Caco-2 (cell line): Measurements from ENCODE around the gene CEBPG. TPM values are rescaled to one million over a fixed set of nuclear protein-coding genes. Genes with fewer than 3 reads are reported as not detected.

Experiments
- BruUV-seq: library from RNA; stranded (reverse); fragments of 400-500 nt; replicated peaks from 2 replicates; lab custom pipeline; 2021; lab: Mats Ljungman, UMichigan
- CTCF ChIA-PET: fragments of 300-600 bp; sonication (Branson Sonifier 250); formaldehyde crosslinking; loops from one replicate; lab custom pipeline; 2022; ENCODE audit warnings: antibody characterized with exemption; lab: Charles Lee
- POLR2A ChIA-PET: fragments of 300-600 bp; sonication (Branson Sonifier 250); formaldehyde crosslinking; loops from one replicate; lab custom pipeline; 2022; ENCODE audit warnings: antibody characterized with exemption; lab: Charles Lee
- DNase-seq, 2 experiments: peaks; one replicate each; pipeline versions ENCODE4 v3.0.0 to v3.0.0-alpha.2; 2020 to 2022
- H3K27me3 ChIP-seq: replicated peaks from 2 replicates; pipeline ENCODE4 v1.6.0; 2011; ENCODE audit warnings: low read length; ENCODE audit not compliant: control insufficient read depth, insufficient read depth
- H3K36me3 ChIP-seq: 2 replicates; pipeline ENCODE4 v1.5.1; 2011; ENCODE audit warnings: low read length; ENCODE audit not compliant: control insufficient read depth, insufficient read depth
- H3K4me1 ChIP-seq: fragments of 250-450 bp; sonication (Bioruptor Pico); 2 replicates; pipeline ENCODE4 v1.5.1; 2020; ENCODE audit warnings: mild to moderate bottlenecking
- H3K4me3 ChIP-seq: 2 replicates; pipeline ENCODE4 v1.5.1; 2011; ENCODE audit warnings: low read depth, mild to moderate bottlenecking, control low read depth, low read length
- H3K9me3 ChIP-seq: fragments of 250-450 bp; sonication (Bioruptor Pico); 2 replicates; pipeline ENCODE4 v1.5.1; 2020; ENCODE audit warnings: mild to moderate bottlenecking, moderate library complexity
- H3K27ac Mint-ChIP-seq: one replicate; pipeline ENCODE4 v1.8.0; 2022; ENCODE audit warnings: mixed read lengths; ENCODE audit not compliant: unreplicated experiment
- H3K27me3 Mint-ChIP-seq: one replicate; pipeline ENCODE4 v1.8.0; 2022; ENCODE audit warnings: mixed read lengths; ENCODE audit not compliant: insufficient read depth, unreplicated experiment
- H3K36me3 Mint-ChIP-seq: one replicate; pipeline ENCODE4 v1.8.0; 2022; ENCODE audit warnings: mild to moderate bottlenecking, mixed read lengths; ENCODE audit not compliant: insufficient read depth, unreplicated experiment
- H3K4me1 Mint-ChIP-seq: one replicate; pipeline ENCODE4 v1.8.0; 2022; ENCODE audit warnings: low read depth, mixed read lengths; ENCODE audit not compliant: unreplicated experiment
- H3K4me3 Mint-ChIP-seq: one replicate; pipeline ENCODE4 v1.8.0; 2022; ENCODE audit warnings: mild to moderate bottlenecking, moderate library complexity, mixed read lengths; ENCODE audit not compliant: unreplicated experiment
- H3K9me3 Mint-ChIP-seq: one replicate; pipeline ENCODE4 v1.8.0; 2022; ENCODE audit warnings: mixed read lengths; ENCODE audit not compliant: unreplicated experiment
- intact Hi-C: fragments of 100-400 bp; cut with micrococcal nuclease; formaldehyde crosslinking; loops from one replicate; pipeline ENCODE4 v1.10.0; 2022; ENCODE audit not compliant: unreplicated experiment
- total RNA-seq: library from RNA; stranded (reverse); gene quantifications from 2 replicates; pipeline ENCODE4 v1.2.3, GENCODE V29; 2022
- TF ChIP-seq, protein P1 (sequence below), 2 experiments: fragments of 200-600 bp in 1 of 2; IDR thresholded peaks; 1 replicate in 1 of 2; 2 replicates in 1 of 2; pipeline versions ENCODE4 v1.5.1 to v1.8.0; 2011 to 2022; ENCODE audit warnings: antibody characterized with exemption in 1 of 2, control low read depth in 1 of 2, inconsistent platforms in 1 of 2, low read depth in 1 of 2, low read length in 1 of 2, mild to moderate bottlenecking in 1 of 2, moderate library complexity in 1 of 2; ENCODE audit not compliant: insufficient read depth in 1 of 2, severe bottlenecking in 1 of 2, unreplicated experiment in 1 of 2

The CEBPG gene
- total RNA-seq, 1 experiment from 2014 or later = 79.4 TPM

DNA sequence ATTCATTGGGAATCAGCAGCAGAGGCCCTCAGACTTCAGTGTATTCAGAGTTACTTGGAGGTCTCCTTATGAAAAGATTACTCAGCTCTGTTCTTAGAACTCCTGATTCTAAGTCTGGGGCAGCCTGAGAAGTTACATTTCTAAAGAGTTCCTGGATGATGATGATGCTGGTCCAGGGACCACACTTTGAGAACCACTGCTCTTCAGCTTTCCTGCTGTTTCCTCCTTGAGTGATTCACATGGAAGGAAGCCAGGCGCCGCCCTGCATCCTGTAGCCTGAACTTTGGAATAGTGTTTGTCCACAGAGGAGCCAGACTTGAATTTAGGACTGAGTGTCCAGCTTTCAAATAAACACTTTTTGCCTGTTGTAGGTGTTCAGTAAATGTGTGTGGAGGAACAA, 2.9 kb downstream of the CEBPG start:
- H3K4me1 Mint-ChIP-seq = peaks cover 35% of the 10 kb centered on the region
- H3K9me3 ChIP-seq = 0 out of 2 replicates have a peak, but pooled peaks cover 3% of the 10 kb centered on the region
- peaks cover 3% of the 10 kb centered on the region for H3K36me3 ChIP-seq
- H3K27me3 Mint-ChIP-seq = no peaks in the 10 kb centered on the region
- peaks cover 69% of the 10 kb centered on the region for H3K36me3 Mint-ChIP-seq
- TF ChIP-seq, protein P1, sequence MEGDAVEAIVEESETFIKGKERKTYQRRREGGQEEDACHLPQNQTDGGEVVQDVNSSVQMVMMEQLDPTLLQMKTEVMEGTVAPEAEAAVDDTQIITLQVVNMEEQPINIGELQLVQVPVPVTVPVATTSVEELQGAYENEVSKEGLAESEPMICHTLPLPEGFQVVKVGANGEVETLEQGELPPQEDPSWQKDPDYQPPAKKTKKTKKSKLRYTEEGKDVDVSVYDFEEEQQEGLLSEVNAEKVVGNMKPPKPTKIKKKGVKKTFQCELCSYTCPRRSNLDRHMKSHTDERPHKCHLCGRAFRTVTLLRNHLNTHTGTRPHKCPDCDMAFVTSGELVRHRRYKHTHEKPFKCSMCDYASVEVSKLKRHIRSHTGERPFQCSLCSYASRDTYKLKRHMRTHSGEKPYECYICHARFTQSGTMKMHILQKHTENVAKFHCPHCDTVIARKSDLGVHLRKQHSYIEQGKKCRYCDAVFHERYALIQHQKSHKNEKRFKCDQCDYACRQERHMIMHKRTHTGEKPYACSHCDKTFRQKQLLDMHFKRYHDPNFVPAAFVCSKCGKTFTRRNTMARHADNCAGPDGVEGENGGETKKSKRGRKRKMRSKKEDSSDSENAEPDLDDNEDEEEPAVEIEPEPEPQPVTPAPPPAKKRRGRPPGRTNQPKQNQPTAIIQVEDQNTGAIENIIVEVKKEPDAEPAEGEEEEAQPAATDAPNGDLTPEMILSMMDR (IDR thresholded peaks at IDR 0.05; ENCODE audit: insufficient read depth in 1 of 2, low read depth in 1 of 2, low read length in 1 of 2, severe bottlenecking in 1 of 2, unreplicated experiment in 1 of 2) = no peak
- ChIA-PET CTCF (interaction anchor here (1.1 kb wide), 1 partner anchor 74 kb away, joined by 3 read pairs; no protein-coding TSS in a partner anchor), POLR2A (no interaction called here)
- H3K27me3 ChIP-seq = no peaks in the 10 kb centered on the region
- H3K4me1 ChIP-seq = peaks cover 33% of the 10 kb centered on the region
- H3K4me3 ChIP-seq = no peak overlapping the region
- H3K9me3 Mint-ChIP-seq = no peaks in the 10 kb centered on the region
- no TSS peak for BruUV-seq
- no peak for DNase-seq
- intact Hi-C loops = loop anchor here (2.0 kb wide), 1 partner anchor 44 kb away; no protein-coding TSS in a partner anchor
- peak overlapping the region; percentile 95 for H3K27ac Mint-ChIP-seq
- peak overlapping the region; percentile 93 for H3K4me3 Mint-ChIP-seq

- H3K27ac Mint-ChIP-seq = peak overlapping the region; percentile 95
- POLR2A ChIA-PET = interaction anchor here (0.6 kb wide), 2 partner anchors 27 to 201 kb away, joined by 3 read pairs; no protein-coding TSS in a partner anchor
- no peak for DNase-seq
Observed at GRCh38 chr19:33376941-33377557, 3.5 kb downstream of the CEBPG start.

More at GRCh38 chr19:33376941-33377557, 3.5 kb downstream of the CEBPG start:
- H3K36me3 ChIP-seq = peaks cover 3% of the 10 kb centered on the region
- Mint-ChIP-seq H3K36me3 (peaks cover 76% of the 10 kb centered on the region), H3K4me1 (peaks cover 41% of the 10 kb centered on the region), H3K4me3 (peak overlapping the region; percentile 93), H3K9me3 (no peaks in the 10 kb centered on the region), H3K27me3 (no peaks in the 10 kb centered on the region)
- CTCF ChIA-PET = interaction anchor here (1.1 kb wide), 1 partner anchor 74 kb away, joined by 3 read pairs; no protein-coding TSS in a partner anchor
- H3K4me1 ChIP-seq = peaks cover 33% of the 10 kb centered on the region
- H3K9me3 ChIP-seq = 0 out of 2 replicates have a peak, but pooled peaks cover 3% of the 10 kb centered on the region
- H3K4me3 ChIP-seq = no peak overlapping the region
- no peaks in the 10 kb centered on the region for H3K27me3 ChIP-seq
- intact Hi-C loops = loop anchor here (2.0 kb wide), 1 partner anchor 44 kb away; no protein-coding TSS in a partner anchor
- TF ChIP-seq, protein P1 (IDR thresholded peaks at IDR 0.05; ENCODE audit: insufficient read depth in 1 of 2, low read depth in 1 of 2, low read length in 1 of 2, severe bottlenecking in 1 of 2, unreplicated experiment in 1 of 2) = no peak
- no TSS peak for BruUV-seq
